ENCODE measurements around the gene C1QA.
A peak's percentile ranks its signal among the peaks of the same experiment; 100 is the strongest.
"Not testable (repeated sequence)": the region's sequence is repeated elsewhere in the genome, so short reads cannot be mapped to it uniquely, and the experiment has no call there.

C1QA gene

DNA sequence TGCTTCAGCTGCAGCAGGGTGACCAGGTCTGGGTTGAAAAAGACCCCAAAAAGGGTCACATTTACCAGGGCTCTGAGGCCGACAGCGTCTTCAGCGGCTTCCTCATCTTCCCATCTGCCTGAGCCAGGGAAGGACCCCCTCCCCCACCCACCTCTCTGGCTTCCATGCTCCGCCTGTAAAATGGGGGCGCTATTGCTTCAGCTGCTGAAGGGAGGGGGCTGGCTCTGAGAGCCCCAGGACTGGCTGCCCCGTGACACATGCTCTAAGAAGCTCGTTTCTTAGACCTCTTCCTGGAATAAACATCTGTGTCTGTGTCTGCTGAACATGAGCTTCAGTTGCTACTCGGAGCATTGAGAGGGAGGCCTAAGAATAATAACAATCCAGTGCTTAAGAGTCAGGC lies 2.9 kb downstream of the C1QA start:
- DNase-seq (ENCODE audit: low read depth in 1 of 2, low spot score in 1 of 2): no peak

DNA sequence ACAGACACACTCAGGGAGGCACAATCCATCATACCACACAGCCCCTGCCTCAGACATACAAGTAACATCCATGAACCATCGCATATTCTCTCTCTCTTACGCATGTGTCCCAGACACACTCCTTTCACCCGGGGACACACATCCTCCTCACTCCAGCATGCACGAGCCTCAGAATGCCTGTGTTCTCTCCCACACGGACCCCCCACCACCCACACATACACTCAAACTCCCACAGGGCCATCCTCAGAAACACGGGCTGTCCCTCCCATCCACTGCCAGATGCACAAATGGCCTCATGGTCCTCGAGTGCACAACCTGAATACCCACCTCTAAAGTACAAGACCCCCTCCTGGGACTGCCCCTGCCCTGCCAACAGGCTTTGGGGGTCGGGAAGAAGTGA lies 4.8 kb downstream of the C1QA start:
- DNase-seq (ENCODE audit: low read depth in 1 of 2, low spot score in 1 of 2): no peak

- peak; percentile 37 to 59 for DNase-seq (ENCODE audit: low read depth in 1 of 2, low spot score in 1 of 2)
These were observed 5.6 kb downstream of the C1QA start for GRCh38 chr1:22641906-22642636.

- no peak for DNase-seq (ENCODE audit: low read depth in 1 of 2, low spot score in 1 of 2)
These were observed 7.0 kb downstream of the C1QA start, which contains the start of gene C1QC for GRCh38 chr1:22643381-22643780. Gene C1QC, plus strand, starts transcription at chr1:22643633. Its CDS starts 391 bp downstream, at chr1:22644024.

- DNase-seq (ENCODE audit: low read depth in 1 of 2, low spot score in 1 of 2): no peak
These were observed 7.5 kb downstream of the C1QA start for GRCh38 chr1:22643928-22644327.

DNA sequence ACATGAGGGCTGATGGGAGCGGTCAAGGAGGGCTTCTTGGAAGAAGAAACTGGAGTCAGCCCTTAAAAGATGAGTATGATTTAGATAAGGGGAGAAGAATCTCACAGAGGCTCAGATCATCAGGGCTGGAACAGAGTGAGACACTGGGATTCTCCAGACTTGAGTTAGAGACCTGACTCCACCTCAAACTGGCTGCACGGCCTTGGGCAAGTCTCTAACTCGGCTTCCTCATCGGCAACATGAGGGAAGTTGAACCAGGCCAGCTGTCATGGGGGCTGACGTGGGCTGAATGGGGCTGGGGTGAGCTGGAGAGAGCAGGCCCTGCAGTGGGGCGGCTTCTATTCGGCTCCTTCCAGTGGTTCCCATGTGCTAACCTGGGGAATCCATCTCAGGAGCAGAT lies 9.5 kb downstream of the C1QA start:
- DNase-seq (ENCODE audit: low read depth in 1 of 2, low spot score in 1 of 2): no peak

- no peak for DNase-seq (ENCODE audit: low read depth in 1 of 2, low spot score in 1 of 2)
These were observed 10.0 kb downstream of the C1QA start for GRCh38 chr1:22646384-22646783.

DNA sequence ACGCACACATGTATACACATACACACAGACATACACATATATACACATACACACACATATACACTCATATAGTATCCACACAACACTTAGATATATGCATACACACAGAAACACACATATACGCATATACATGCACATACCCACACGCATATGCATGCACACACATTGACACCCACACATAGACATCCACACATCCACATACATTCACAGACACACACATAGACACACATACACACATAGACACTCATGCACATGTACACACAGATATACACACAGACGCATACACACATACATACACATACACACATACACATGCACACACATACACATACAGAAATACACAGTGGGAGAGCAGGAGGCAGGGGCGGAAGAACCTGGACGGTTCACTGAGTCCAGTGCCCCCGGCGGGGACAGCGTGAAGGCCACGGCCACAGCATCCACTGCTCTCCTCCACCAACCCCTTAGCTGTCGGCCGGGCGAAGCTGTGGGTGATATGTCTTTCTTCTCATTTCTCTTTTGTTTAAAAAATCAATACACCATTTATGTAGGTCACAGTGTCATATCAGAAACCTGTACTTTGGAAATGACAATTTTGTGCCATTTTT lies 13.8 kb downstream of the C1QA start:
- no peak for DNase-seq (ENCODE audit: low read depth in 1 of 2, low spot score in 1 of 2)

GRCh38 chr1:22651941-22652856 lies 15.8 kb downstream of the C1QA start:
- DNase-seq (ENCODE audit: low read depth in 1 of 2, low spot score in 1 of 2): no peak

- DNase-seq (ENCODE audit: low read depth in 1 of 2, low spot score in 1 of 2): no peak
These were observed 16.5 kb downstream of the C1QA start, which contains the start of gene C1QB for GRCh38 chr1:22652881-22653316. Gene C1QB, plus strand, starts transcription at chr1:22653236. Its CDS starts 6,227 bp downstream, at chr1:22659463.

DNA sequence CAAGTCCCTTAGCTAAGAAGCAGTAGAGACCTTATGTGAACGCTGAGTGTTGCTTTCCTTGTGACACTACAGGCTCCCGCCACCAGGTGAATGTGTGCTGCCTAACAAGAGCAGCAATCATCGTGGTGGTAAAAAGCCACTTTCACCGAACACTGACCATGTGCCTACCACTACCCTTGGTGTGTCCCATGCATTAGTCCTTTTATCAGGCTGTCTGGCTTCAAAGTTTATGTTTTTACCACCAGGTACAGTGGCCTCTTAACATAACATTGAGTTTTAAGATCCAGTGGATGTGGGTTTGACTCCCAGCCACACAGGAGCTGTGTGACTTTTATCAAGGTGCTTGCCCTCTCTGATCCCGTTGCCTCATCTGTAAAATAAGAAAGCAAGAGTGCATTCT lies 18.3 kb downstream of the C1QA start:
- no peak for DNase-seq (ENCODE audit: low read depth in 1 of 2, low spot score in 1 of 2)

- no peak for DNase-seq (ENCODE audit: low read depth in 1 of 2, low spot score in 1 of 2)
These were observed 22.1 kb downstream of the C1QA start for GRCh38 chr1:22658385-22659163.

DNA sequence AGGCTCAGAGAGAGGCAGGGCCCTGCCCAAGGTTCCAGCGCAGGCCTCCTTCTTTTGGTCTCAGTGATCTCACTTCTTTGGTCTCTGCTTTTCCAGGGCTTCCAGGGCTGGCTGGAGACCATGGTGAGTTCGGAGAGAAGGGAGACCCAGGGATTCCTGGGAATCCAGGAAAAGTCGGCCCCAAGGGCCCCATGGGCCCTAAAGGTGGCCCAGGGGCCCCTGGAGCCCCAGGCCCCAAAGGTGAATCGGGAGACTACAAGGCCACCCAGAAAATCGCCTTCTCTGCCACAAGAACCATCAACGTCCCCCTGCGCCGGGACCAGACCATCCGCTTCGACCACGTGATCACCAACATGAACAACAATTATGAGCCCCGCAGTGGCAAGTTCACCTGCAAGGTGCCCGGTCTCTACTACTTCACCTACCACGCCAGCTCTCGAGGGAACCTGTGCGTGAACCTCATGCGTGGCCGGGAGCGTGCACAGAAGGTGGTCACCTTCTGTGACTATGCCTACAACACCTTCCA lies 24.4 kb downstream of the C1QA start:
- no peak for DNase-seq (ENCODE audit: low read depth in 1 of 2, low spot score in 1 of 2)

DNA sequence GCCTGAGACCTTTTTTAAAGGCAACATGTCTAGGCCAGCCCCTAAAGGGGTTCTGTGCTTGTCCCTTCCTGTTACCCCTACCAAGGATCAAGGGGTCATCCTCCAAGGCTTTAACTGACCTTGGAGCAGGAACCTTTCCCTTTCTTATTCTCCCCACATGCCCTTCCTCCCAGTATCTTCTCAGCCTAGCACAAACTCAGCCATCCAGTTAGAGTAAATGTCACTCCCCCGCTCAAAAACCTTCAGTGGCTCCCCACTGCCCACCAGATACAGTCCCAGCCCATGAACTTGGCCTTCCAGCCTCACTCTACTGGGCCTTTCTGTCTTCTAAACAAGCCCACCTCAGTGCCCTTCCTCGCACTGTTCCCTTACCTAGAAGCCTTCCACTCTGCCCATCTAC lies 25.5 kb downstream of the C1QA start:
- DNase-seq (ENCODE audit: low read depth in 1 of 2, low spot score in 1 of 2): no peak

- DNase-seq (ENCODE audit: low read depth in 1 of 2, low spot score in 1 of 2): no peak
These were observed 25.9 kb downstream of the C1QA start for GRCh38 chr1:22662318-22662717.

DNA sequence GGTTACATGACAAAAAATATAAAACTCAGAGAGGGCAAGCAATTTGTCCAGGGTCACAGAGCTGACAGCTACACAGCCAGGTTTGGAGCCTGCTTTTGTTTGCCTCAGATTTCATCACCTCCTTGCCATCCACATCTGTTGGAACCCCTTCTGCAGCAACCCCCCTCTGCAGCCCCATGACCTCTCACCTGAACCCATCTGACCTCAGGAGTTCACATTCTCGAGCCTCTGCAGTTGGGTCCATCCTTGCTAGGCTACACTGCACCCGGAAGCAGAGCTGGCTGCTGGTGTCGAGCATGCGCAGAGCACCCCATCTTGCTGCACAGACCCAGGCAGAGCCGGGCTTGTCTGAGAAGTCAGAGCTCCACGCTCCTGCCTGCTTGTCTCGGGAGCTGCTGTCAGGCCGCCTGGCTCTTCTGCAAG lies 26.6 kb downstream of the C1QA start:
- DNase-seq (ENCODE audit: low read depth in 1 of 2, low spot score in 1 of 2): no peak

GRCh38 chr1:22665752-22666151 lies 29.3 kb downstream of the C1QA start:
- no peak for DNase-seq (ENCODE audit: low read depth in 1 of 2, low spot score in 1 of 2)

GRCh38 chr1:22666412-22666811 lies 30.0 kb downstream of the C1QA start:
- DNase-seq (ENCODE audit: low read depth in 1 of 2, low spot score in 1 of 2): no peak

GRCh38 chr1:22668840-22669239 lies 32.4 kb downstream of the C1QA start:
- DNase-seq (ENCODE audit: low read depth in 1 of 2, low spot score in 1 of 2): not testable (repeated sequence)

- DNase-seq (ENCODE audit: low read depth in 1 of 2, low spot score in 1 of 2): no peak
These were observed 34.0 kb downstream of the C1QA start for GRCh38 chr1:22670352-22670975.
